Caco-2 (cell line): ENCODE measurements around the gene ODF2. TPM values are rescaled to one million over a fixed set of nuclear protein-coding genes. Genes with fewer than 3 reads are reported as not detected.
A peak's percentile ranks its signal among the peaks of the same experiment; 100 is the strongest.

ENCODE experiments used
- BruUV-seq: library from RNA; stranded (reverse); fragments of 400-500 nt; replicated peaks from 2 replicates; lab custom pipeline; 2021; lab: Mats Ljungman, UMichigan
- CTCF ChIA-PET: fragments of 300-600 bp; sonication (Branson Sonifier 250); formaldehyde crosslinking; loops from one replicate; lab custom pipeline; 2022; ENCODE audit warnings: antibody characterized with exemption; lab: Charles Lee
- POLR2A ChIA-PET: fragments of 300-600 bp; sonication (Branson Sonifier 250); formaldehyde crosslinking; loops from one replicate; lab custom pipeline; 2022; ENCODE audit warnings: antibody characterized with exemption; lab: Charles Lee
- DNase-seq, 2 experiments: peaks; one replicate each; pipeline versions ENCODE4 v3.0.0 to v3.0.0-alpha.2; 2020 to 2022
- H3K27me3 ChIP-seq: replicated peaks from 2 replicates; pipeline ENCODE4 v1.6.0; 2011; ENCODE audit warnings: low read length; ENCODE audit not compliant: control insufficient read depth, insufficient read depth
- H3K36me3 ChIP-seq: 2 replicates; pipeline ENCODE4 v1.5.1; 2011; ENCODE audit warnings: low read length; ENCODE audit not compliant: control insufficient read depth, insufficient read depth
- H3K4me1 ChIP-seq: fragments of 250-450 bp; sonication (Bioruptor Pico); 2 replicates; pipeline ENCODE4 v1.5.1; 2020; ENCODE audit warnings: mild to moderate bottlenecking
- H3K4me3 ChIP-seq: 2 replicates; pipeline ENCODE4 v1.5.1; 2011; ENCODE audit warnings: low read depth, mild to moderate bottlenecking, control low read depth, low read length
- H3K9me3 ChIP-seq: fragments of 250-450 bp; sonication (Bioruptor Pico); 2 replicates; pipeline ENCODE4 v1.5.1; 2020; ENCODE audit warnings: mild to moderate bottlenecking, moderate library complexity
- H3K27ac Mint-ChIP-seq: one replicate; pipeline ENCODE4 v1.8.0; 2022; ENCODE audit warnings: mixed read lengths; ENCODE audit not compliant: unreplicated experiment
- H3K27me3 Mint-ChIP-seq: one replicate; pipeline ENCODE4 v1.8.0; 2022; ENCODE audit warnings: mixed read lengths; ENCODE audit not compliant: insufficient read depth, unreplicated experiment
- H3K36me3 Mint-ChIP-seq: one replicate; pipeline ENCODE4 v1.8.0; 2022; ENCODE audit warnings: mild to moderate bottlenecking, mixed read lengths; ENCODE audit not compliant: insufficient read depth, unreplicated experiment
- H3K4me1 Mint-ChIP-seq: one replicate; pipeline ENCODE4 v1.8.0; 2022; ENCODE audit warnings: low read depth, mixed read lengths; ENCODE audit not compliant: unreplicated experiment
- H3K4me3 Mint-ChIP-seq: one replicate; pipeline ENCODE4 v1.8.0; 2022; ENCODE audit warnings: mild to moderate bottlenecking, moderate library complexity, mixed read lengths; ENCODE audit not compliant: unreplicated experiment
- H3K9me3 Mint-ChIP-seq: one replicate; pipeline ENCODE4 v1.8.0; 2022; ENCODE audit warnings: mixed read lengths; ENCODE audit not compliant: unreplicated experiment
- intact Hi-C: fragments of 100-400 bp; cut with micrococcal nuclease; formaldehyde crosslinking; loops from one replicate; pipeline ENCODE4 v1.10.0; 2022; ENCODE audit not compliant: unreplicated experiment
- total RNA-seq: library from RNA; stranded (reverse); gene quantifications from 2 replicates; pipeline ENCODE4 v1.2.3, GENCODE V29; 2022
- TF ChIP-seq, protein P1 (sequence below), 2 experiments: fragments of 200-600 bp in 1 of 2; IDR thresholded peaks; 1 replicate in 1 of 2; 2 replicates in 1 of 2; pipeline versions ENCODE4 v1.5.1 to v1.8.0; 2011 to 2022; ENCODE audit warnings: antibody characterized with exemption in 1 of 2, control low read depth in 1 of 2, inconsistent platforms in 1 of 2, low read depth in 1 of 2, low read length in 1 of 2, mild to moderate bottlenecking in 1 of 2, moderate library complexity in 1 of 2; ENCODE audit not compliant: insufficient read depth in 1 of 2, severe bottlenecking in 1 of 2, unreplicated experiment in 1 of 2

Gene ODF2
- total RNA-seq, 1 experiment from 2014 or later = 34.9 TPM

DNA sequence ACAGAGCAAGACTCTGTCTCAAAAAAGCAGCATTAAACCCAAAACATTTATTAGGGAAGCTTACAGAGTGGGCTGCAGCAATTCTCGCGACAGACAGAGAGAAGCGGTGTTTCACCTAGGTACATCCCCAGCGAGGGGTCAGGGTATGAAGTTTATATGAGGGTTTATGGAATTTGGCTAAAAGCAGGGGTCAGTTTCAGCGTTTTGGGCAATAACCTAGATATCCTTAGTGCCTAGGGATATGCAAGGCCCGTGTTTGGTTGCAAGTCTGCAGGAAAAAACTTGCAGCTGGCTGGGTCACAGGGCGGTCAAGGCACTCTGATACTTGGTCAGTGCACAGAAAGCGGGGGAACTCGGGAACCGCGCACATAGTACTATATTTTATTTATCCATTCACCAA, 48.1 kb downstream of the ODF2 start:
- Mint-ChIP-seq H3K9me3 (no peaks in the 10 kb centered on the region), H3K4me1 (no peaks in the 10 kb centered on the region), H3K27ac (peak overlapping the region; percentile 97), H3K36me3 (peaks cover 23% of the 10 kb centered on the region), H3K4me3 (peak overlapping the region; percentile 96), H3K27me3 (no peaks in the 10 kb centered on the region)
- H3K36me3 ChIP-seq = no peaks in the 10 kb centered on the region; the same call in 1 of the 2 replicates
- no peaks in the 10 kb centered on the region for H3K9me3 ChIP-seq
- TF ChIP-seq, protein P1, sequence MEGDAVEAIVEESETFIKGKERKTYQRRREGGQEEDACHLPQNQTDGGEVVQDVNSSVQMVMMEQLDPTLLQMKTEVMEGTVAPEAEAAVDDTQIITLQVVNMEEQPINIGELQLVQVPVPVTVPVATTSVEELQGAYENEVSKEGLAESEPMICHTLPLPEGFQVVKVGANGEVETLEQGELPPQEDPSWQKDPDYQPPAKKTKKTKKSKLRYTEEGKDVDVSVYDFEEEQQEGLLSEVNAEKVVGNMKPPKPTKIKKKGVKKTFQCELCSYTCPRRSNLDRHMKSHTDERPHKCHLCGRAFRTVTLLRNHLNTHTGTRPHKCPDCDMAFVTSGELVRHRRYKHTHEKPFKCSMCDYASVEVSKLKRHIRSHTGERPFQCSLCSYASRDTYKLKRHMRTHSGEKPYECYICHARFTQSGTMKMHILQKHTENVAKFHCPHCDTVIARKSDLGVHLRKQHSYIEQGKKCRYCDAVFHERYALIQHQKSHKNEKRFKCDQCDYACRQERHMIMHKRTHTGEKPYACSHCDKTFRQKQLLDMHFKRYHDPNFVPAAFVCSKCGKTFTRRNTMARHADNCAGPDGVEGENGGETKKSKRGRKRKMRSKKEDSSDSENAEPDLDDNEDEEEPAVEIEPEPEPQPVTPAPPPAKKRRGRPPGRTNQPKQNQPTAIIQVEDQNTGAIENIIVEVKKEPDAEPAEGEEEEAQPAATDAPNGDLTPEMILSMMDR (IDR thresholded peaks at IDR 0.05; ENCODE audit: insufficient read depth in 1 of 2, low read depth in 1 of 2, low read length in 1 of 2, severe bottlenecking in 1 of 2, unreplicated experiment in 1 of 2) = no peak
- no peaks in the 10 kb centered on the region for H3K27me3 ChIP-seq
- H3K4me1 ChIP-seq = peaks cover 16% of the 10 kb centered on the region
- BruUV-seq = no TSS peak
- no peak for DNase-seq
- intact Hi-C loops = loop anchor here (2.0 to 10.0 kb wide), 3 partner anchors 47 to 129 kb away; partner anchors contain the start of genes ODF2, SPTAN1 and URM1
- H3K4me3 ChIP-seq = peak overlapping the region; percentile 99
- ChIA-PET CTCF (no interaction called here), POLR2A (no interaction called here)

DNA sequence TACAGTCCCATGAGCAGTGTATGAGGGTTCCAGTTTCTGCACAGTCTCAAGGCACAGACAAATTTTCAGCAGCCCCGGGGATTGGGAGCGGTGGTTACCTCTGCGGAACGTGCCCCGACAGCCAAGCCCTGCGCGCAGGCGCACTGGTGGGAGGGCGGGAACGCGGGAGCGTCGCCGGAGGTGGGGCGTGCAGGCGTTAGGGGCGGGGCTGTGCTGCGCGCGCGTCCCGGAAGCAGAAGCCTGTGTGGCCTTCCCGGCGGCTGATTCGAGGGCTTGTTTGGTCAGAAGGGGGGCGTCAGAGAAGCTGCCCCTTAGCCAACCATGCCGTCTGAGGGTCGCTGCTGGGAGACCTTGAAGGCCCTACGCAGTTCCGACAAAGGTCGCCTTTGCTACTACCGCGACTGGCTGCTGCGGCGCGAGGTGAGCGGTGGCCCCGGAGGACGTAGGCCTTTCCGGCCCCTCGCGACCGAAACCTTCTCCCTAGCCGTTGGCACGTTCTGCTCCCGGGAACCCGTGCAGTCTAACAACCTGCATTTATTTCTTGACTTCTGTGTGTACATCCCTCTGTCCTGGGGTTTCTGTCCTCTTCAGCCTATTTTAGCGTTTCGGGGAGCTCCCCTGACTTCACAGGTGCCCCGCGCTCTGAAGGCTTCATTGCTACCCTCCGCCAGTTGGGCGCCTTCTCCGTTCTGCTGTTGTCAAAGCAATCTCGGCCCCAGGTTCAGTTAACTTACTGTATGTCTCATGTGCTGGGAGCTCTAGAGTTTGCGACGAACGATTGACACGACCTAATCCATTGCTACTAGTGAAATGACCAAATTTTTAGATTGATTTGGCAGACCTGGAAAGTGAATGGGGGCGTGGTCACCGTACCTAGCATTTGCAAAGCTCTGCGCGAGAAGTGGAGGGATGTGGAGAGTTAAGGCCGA, 48.9 kb downstream of the ODF2 start, which contains the start of gene GLE1:
GLE1 (plus strand) TSS at position 235 of the 929 bp plus-strand sequence; CDS start at position 322, 87 bp downstream.
- intact Hi-C loops = loop anchor here (2.0 to 10.0 kb wide), 3 partner anchors 48 to 130 kb away; partner anchors contain the start of genes ODF2, SPTAN1 and URM1
- no peaks in the 10 kb centered on the region for H3K27me3 ChIP-seq

More for the DNA sequence above, 48.9 kb downstream of the ODF2 start, which contains the start of gene GLE1:
- Histone ChIP-seq H3K4me1 (peaks cover 16% of the 10 kb centered on the region), H3K4me3 (peak within 1 kb of the TSS; percentile 99), H3K36me3 (no peaks in the 10 kb centered on the region; the same call in 1 of the 2 replicates), H3K9me3 (no peaks in the 10 kb centered on the region)
- H3K36me3 Mint-ChIP-seq = peaks cover 32% of the 10 kb centered on the region
- DNase-seq = peak; percentile 94 to 97
- ChIA-PET CTCF (interaction anchor here (0.5 to 1.2 kb wide), 3 partner anchors 55 to 108 kb away, joined by 3 to 7 read pairs (median 3); no protein-coding TSS in a partner anchor), POLR2A (interaction anchor here (0.6 to 1.4 kb wide), 7 partner anchors 10 to 713 kb away, joined by 3 to 11 read pairs (median 5); partner anchors contain the start of gene SPTAN1)
- H3K9me3 Mint-ChIP-seq = no peaks in the 10 kb centered on the region
- peak within 1 kb of the TSS; percentile 96 for H3K4me3 Mint-ChIP-seq
- TF ChIP-seq, protein P1 (IDR thresholded peaks at IDR 0.05; ENCODE audit: insufficient read depth in 1 of 2, low read depth in 1 of 2, low read length in 1 of 2, severe bottlenecking in 1 of 2, unreplicated experiment in 1 of 2) = no peak
- H3K27ac Mint-ChIP-seq = peak within 1 kb of the TSS; percentile 97
- TSS peak; percentile 50 for BruUV-seq
- H3K4me1 Mint-ChIP-seq = no peaks in the 10 kb centered on the region
- no peaks in the 10 kb centered on the region for H3K27me3 Mint-ChIP-seq
